ENCODE measurements around the gene NT5C1A.

The NT5C1A gene

GRCh38 chr1:39622427-39622826 is 49.5 kb downstream of the NT5C1A start:
- DNase-seq = no peak
- in situ Hi-C loops (cut with MboI; ENCODE audit: low pct_unique_long_range_greater_than_20kb, low sequenced_read_pairs) = no loop called here

DNA sequence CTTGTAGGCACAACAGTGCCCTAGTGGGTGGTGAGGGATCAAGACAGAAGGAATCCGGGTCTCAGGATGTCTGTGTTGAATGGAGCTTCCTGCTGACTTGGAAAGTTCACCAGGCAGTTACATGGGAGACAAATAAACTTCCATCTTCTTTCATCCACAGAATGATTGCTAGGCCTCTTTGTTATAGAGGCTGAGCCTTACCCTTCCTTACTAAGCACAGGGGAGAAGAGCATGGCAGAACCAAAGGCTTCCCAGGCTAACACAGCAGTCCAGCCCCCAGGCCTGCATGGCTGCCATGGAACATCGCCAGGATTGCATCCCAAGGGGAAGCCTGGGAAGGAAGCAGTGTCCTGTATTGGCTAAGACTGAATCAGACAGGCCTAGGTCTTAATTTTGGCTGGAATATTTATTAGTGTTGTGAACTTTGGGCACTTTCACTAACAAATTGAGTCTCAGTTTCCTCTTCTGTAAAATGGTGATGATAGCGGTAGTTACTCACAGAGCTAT is 51.2 kb downstream of the NT5C1A start:
- in situ Hi-C loops (cut with MboI; ENCODE audit: low pct_unique_long_range_greater_than_20kb, low sequenced_read_pairs) = no loop called here
- DNase-seq = no peak

GRCh38 chr1:39617488-39618049 is 54.3 kb downstream of the NT5C1A start:
- in situ Hi-C loops (cut with MboI; ENCODE audit: low pct_unique_long_range_greater_than_20kb, low sequenced_read_pairs) = no loop called here
- no peak for DNase-seq

- DNase-seq = peak; percentile 11
- in situ Hi-C loops (cut with MboI; ENCODE audit: low pct_unique_long_range_greater_than_20kb, low sequenced_read_pairs) = no loop called here
Observed at GRCh38 chr1:39615086-39615673, 56.7 kb downstream of the NT5C1A start.

- no peak for DNase-seq
- in situ Hi-C loops (cut with MboI; ENCODE audit: low pct_unique_long_range_greater_than_20kb, low sequenced_read_pairs) = no loop called here
Observed at GRCh38 chr1:39614488-39614887, 57.4 kb downstream of the NT5C1A start.

- DNase-seq = no peak
- in situ Hi-C loops (cut with MboI; ENCODE audit: low pct_unique_long_range_greater_than_20kb, low sequenced_read_pairs) = no loop called here
Observed at GRCh38 chr1:39613250-39613649, 58.7 kb downstream of the NT5C1A start.

DNA sequence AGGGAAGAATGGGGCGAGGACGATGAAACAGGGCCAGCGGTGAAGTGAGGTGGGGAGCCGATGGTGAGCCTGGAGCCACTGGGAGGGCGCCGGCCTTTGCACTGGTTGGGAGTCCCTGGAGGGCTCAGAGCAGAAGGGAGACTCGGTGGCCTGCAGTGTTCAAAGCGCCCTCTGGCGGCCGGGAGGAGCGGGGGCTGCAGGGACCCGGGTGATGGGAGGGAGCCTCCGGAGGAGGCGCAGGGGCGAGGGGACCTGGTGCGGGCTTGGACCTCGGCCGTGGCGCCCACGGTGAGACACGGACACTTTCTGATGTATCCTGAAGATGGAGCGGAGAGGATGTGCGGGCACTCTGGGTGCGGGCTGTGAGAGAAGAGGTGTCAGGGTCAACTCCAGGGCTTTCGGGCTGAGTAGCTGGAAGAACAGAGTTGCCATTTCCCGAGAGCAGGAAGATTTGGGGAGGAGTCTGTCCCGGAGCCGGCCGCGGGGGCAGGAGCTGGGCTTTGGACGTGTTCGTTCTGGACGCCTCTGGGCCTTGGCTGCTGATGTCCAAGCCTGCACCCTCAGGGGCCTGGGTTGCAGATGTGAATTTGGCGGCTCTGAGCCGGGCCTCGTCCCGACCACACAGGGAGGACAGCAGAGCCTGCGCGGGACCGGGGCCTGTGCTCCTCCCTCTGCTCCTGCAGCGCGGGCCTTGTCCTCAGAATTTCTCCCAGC is 62.1 kb downstream of the NT5C1A start:
- in situ Hi-C loops (cut with MboI; ENCODE audit: low pct_unique_long_range_greater_than_20kb, low sequenced_read_pairs) = no loop called here
- peak; percentile 72 for DNase-seq

Data from KBM-7 (cell line).